ENCODE measurements around the gene TEKTIP1. TPM values are rescaled to one million over a fixed set of nuclear protein-coding genes. Genes with fewer than 3 reads are reported as not detected.

The TEKTIP1 gene
- total and polyA plus RNA-seq, 9 of the 15 experiments (the other 6 are each of a cell fraction or from before 2014, with no cell fraction given): 0.66 TPM; not detected in 8

DNA sequence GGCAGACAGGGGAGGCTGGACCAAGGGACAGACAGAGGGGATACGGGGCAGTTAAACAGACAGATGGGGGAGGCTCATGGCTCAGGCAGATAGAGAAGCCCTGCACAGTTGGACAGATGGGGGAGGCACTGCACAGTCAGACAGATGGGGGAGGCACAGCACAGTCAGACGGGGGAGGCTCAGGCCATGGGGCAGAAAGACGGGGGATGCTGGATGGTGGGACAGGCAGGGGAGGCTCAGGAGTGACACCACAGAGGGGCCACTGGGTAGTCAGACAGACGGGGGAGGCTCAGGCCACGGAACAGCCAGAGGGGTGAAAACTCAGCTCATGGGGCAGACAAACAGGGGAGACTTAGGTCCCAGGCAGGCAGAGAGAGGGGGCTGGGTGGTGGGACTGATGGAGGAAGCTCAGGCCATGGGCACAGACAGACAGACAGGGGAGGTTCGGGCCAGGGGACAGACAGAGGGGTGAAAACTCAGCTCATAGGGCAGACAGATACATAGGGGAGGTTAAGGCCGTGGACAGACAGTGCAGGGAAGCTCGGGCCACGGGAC is 17.5 kb downstream of the TEKTIP1 start (continued):
- TF ChIP-seq, protein P1, sequence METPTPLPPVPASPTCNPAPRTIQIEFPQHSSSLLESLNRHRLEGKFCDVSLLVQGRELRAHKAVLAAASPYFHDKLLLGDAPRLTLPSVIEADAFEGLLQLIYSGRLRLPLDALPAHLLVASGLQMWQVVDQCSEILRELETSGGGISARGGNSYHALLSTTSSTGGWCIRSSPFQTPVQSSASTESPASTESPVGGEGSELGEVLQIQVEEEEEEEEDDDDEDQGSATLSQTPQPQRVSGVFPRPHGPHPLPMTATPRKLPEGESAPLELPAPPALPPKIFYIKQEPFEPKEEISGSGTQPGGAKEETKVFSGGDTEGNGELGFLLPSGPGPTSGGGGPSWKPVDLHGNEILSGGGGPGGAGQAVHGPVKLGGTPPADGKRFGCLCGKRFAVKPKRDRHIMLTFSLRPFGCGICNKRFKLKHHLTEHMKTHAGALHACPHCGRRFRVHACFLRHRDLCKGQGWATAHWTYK (CRISPR knock-in tag; IDR thresholded peaks at IDR 0.05): no peak
- TF ChIP-seq ZNF644 (tag; IDR thresholded peaks at IDR 0.05; ENCODE audit: low read depth) (no peak), MAFF (IDR thresholded peaks at IDR 0.05; ENCODE audit: low read length) (no peak), ZNF12 (CRISPR knock-in tag; IDR thresholded peaks at IDR 0.05) (no peak), SIRT6 (IDR thresholded peaks at IDR 0.05; ENCODE audit: low read depth, low read length) (no peak), PHF8 (IDR thresholded peaks at IDR 0.05; ENCODE audit: borderline replicate concordance, low read length) (no peak), ZNF707 (CRISPR knock-in tag; conservative IDR thresholded peaks at IDR 0.05) (no peak), MTA3 (IDR thresholded peaks at IDR 0.05; ENCODE audit: borderline replicate concordance) (no peak), ZNF140 (CRISPR knock-in tag; IDR thresholded peaks at IDR 0.05) (no peak), LARP7 (IDR thresholded peaks at IDR 0.05) (0 out of 2 replicates have a peak, but pooled peaks have one; percentile 38), ZNF766 (CRISPR knock-in tag; conservative IDR thresholded peaks at IDR 0.05) (no peak), HNRNPUL1 (IDR thresholded peaks at IDR 0.05; ENCODE audit: low read length) (no peak), ETV6 (IDR thresholded peaks at IDR 0.05; ENCODE audit: borderline replicate concordance in 1 of 2, low read depth in 2 of 2, low read length in 1 of 2) (no peak), ETV6 (CRISPR knock-in tag; IDR thresholded peaks at IDR 0.05; ENCODE audit: borderline replicate concordance) (no peak), SETDB1 (IDR thresholded peaks at IDR 0.05; ENCODE audit: low read length) (no peak), ZNF165 (CRISPR knock-in tag; IDR thresholded peaks at IDR 0.05; ENCODE audit: borderline replicate concordance) (no peak), ATF1 (CRISPR knock-in tag; IDR thresholded peaks at IDR 0.05) (no peak), ATF1 (tag; IDR thresholded peaks at IDR 0.05) (no peak), SP2 (IDR thresholded peaks at IDR 0.05; ENCODE audit: extremely low read depth, low read depth, low read length, poor library complexity, severe bottlenecking) (no peak), WHSC1 (IDR thresholded peaks at IDR 0.05; ENCODE audit: low read length) (no peak)
- TF ChIP-seq, protein P2, sequence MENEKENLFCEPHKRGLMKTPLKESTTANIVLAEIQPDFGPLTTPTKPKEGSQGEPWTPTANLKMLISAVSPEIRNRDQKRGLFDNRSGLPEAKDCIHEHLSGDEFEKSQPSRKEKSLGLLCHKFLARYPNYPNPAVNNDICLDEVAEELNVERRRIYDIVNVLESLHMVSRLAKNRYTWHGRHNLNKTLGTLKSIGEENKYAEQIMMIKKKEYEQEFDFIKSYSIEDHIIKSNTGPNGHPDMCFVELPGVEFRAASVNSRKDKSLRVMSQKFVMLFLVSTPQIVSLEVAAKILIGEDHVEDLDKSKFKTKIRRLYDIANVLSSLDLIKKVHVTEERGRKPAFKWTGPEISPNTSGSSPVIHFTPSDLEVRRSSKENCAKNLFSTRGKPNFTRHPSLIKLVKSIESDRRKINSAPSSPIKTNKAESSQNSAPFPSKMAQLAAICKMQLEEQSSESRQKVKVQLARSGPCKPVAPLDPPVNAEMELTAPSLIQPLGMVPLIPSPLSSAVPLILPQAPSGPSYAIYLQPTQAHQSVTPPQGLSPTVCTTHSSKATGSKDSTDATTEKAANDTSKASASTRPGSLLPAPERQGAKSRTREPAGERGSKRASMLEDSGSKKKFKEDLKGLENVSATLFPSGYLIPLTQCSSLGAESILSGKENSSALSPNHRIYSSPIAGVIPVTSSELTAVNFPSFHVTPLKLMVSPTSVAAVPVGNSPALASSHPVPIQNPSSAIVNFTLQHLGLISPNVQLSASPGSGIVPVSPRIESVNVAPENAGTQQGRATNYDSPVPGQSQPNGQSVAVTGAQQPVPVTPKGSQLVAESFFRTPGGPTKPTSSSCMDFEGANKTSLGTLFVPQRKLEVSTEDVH (IDR thresholded peaks at IDR 0.05; ENCODE audit: low read depth, partially characterized antibody): no peak
- TF ChIP-seq, protein P3, sequence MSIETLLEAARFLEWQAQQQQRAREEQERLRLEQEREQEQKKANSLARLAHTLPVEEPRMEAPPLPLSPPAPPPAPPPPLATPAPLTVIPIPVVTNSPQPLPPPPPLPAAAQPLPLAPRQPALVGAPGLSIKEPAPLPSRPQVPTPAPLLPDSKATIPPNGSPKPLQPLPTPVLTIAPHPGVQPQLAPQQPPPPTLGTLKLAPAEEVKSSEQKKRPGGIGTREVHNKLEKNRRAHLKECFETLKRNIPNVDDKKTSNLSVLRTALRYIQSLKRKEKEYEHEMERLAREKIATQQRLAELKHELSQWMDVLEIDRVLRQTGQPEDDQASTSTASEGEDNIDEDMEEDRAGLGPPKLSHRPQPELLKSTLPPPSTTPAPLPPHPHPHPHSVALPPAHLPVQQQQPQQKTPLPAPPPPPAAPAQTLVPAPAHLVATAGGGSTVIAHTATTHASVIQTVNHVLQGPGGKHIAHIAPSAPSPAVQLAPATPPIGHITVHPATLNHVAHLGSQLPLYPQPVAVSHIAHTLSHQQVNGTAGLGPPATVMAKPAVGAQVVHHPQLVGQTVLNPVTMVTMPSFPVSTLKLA (conservative IDR thresholded peaks at IDR 0.05): no peak
- TF ChIP-seq, protein P4, sequence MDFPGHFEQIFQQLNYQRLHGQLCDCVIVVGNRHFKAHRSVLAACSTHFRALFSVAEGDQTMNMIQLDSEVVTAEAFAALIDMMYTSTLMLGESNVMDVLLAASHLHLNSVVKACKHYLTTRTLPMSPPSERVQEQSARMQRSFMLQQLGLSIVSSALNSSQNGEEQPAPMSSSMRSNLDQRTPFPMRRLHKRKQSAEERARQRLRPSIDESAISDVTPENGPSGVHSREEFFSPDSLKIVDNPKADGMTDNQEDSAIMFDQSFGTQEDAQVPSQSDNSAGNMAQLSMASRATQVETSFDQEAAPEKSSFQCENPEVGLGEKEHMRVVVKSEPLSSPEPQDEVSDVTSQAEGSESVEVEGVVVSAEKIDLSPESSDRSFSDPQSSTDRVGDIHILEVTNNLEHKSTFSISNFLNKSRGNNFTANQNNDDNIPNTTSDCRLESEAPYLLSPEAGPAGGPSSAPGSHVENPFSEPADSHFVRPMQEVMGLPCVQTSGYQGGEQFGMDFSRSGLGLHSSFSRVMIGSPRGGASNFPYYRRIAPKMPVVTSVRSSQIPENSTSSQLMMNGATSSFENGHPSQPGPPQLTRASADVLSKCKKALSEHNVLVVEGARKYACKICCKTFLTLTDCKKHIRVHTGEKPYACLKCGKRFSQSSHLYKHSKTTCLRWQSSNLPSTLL (IDR thresholded peaks at IDR 0.05): peak; percentile 46; the same call in 1 of the 2 replicates

Data from K562 (cell line).